Choroid plexus epithelial cell (primary cell): ENCODE results near the gene CXCL12.

ENCODE experiments used
- DNase-seq: peaks from one replicate; pipeline ENCODE4 v3.0.0-alpha.2; 2010; ENCODE audit warnings: low read depth
- H3K4me3 ChIP-seq: 2 replicates; pipeline ENCODE4 v1.5.1; 2011; ENCODE audit warnings: low read depth, mild to moderate bottlenecking, control low read depth, low read length, moderate library complexity
- TF ChIP-seq, protein P1 (sequence below): conservative IDR thresholded peaks from 2 replicates; pipeline ENCODE4 v1.5.1; 2011; ENCODE audit warnings: low read depth, mild to moderate bottlenecking, control low read depth, inconsistent platforms, low read length, moderate library complexity

The CXCL12 gene

GRCh38 chr10:44354771-44355170 is 30.1 kb downstream of the CXCL12 start:
- TF ChIP-seq, protein P1, sequence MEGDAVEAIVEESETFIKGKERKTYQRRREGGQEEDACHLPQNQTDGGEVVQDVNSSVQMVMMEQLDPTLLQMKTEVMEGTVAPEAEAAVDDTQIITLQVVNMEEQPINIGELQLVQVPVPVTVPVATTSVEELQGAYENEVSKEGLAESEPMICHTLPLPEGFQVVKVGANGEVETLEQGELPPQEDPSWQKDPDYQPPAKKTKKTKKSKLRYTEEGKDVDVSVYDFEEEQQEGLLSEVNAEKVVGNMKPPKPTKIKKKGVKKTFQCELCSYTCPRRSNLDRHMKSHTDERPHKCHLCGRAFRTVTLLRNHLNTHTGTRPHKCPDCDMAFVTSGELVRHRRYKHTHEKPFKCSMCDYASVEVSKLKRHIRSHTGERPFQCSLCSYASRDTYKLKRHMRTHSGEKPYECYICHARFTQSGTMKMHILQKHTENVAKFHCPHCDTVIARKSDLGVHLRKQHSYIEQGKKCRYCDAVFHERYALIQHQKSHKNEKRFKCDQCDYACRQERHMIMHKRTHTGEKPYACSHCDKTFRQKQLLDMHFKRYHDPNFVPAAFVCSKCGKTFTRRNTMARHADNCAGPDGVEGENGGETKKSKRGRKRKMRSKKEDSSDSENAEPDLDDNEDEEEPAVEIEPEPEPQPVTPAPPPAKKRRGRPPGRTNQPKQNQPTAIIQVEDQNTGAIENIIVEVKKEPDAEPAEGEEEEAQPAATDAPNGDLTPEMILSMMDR: no peak
- no peak for DNase-seq

GRCh38 chr10:44353721-44354120 is 31.2 kb downstream of the CXCL12 start:
- no peak overlapping the region for H3K4me3 ChIP-seq
- DNase-seq: no peak
- TF ChIP-seq, protein P1: no peak

More at GRCh38 chr10:44354771-44355170, 30.1 kb downstream of the CXCL12 start:
- no peak overlapping the region for H3K4me3 ChIP-seq

DNA sequence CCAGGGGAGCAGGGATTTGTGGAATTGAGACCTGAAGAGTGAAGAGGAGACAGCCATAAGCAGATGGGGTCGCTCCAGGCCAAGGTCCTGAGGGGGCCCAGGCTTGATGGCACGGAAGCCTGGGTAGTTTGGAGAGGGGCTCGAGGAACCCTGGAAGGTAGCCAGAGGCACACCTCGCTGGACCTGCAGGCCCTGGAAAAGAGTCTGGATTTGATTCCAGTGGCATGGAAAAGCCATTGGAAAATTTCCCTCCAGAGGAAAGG is 31.8 kb downstream of the CXCL12 start:
- no peak overlapping the region for H3K4me3 ChIP-seq
- no peak for DNase-seq
- TF ChIP-seq, protein P1: no peak

DNA sequence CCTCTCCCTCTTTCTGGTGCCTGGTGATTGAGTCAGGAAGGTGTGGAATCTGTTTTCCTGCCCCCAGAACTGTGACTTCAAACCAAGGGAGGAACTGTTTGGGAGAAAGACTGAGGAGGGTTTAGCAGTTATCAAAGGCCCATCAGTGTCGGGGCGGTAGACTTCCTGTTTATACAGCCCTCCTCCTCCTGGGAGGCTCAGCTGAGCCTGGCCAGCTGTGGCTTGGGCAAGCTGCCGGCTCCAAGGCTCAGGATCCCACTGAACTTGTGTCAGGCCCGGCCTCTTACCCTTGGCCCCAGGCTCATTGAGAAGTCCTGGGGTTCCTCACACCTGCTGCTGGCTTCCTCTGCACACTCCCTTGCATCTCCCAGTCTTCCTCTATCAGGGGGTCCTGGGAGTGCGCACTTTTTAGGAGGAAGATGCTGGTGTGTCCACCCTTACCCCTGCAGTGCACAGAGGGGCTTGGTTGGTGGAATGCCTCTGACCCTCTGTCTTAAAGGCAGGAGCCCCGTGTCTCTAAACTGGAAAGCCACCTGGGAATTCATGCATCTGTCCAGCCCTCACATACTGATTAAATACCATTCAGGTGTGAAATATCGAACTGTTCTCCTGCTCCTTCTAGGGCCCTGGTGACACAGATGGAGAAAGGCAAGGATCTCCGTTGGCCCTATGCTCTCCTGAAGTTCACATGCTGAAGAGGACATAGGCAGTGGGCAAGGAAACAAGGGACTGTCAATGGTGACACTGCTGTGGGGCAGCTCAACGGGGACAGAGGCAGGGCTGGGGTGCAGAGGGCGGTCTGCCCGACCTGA is 32.4 kb downstream of the CXCL12 start:
- DNase-seq: peak; percentile 44
- TF ChIP-seq, protein P1: no peak
- H3K4me3 ChIP-seq: no peak overlapping the region

GRCh38 chr10:44348496-44348895 is 36.4 kb downstream of the CXCL12 start:
- H3K4me3 ChIP-seq: no peak overlapping the region
- no peak for DNase-seq
- TF ChIP-seq, protein P1: no peak

- no peak for DNase-seq
- TF ChIP-seq, protein P1: no peak
- H3K4me3 ChIP-seq: no peak overlapping the region
These were observed 37.1 kb downstream of the CXCL12 start for GRCh38 chr10:44347609-44348400.

GRCh38 chr10:44344727-44345126 is 40.2 kb downstream of the CXCL12 start:
- TF ChIP-seq, protein P1: no peak
- DNase-seq: no peak
- H3K4me3 ChIP-seq: no peak overlapping the region
